ENCODE data around the gene TTC27. TPM values are rescaled to one million over a fixed set of nuclear protein-coding genes. Genes with fewer than 3 reads are reported as not detected.

Gene TTC27
- total RNA-seq, 2 experiments from 2014 or later = 14.9 to 20.9 TPM

DNA sequence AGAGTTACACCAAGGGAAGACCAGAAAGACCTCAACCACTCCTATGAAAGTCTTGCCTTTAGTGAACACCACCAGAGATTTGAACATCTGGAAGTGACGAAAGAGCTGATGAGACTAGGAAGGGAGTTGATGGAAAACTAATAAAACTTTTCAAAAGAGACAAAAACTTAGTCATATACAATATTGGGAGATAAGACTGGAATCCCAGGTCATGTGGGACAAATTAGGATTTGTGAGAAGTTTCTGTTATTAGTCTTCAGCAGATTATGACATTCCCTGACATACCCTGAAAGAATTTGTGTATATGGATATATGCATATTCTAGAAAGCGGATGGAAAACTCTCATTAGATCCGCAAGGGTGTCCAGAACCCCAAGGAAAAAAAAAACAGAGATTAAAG is 173.9 kb downstream of the TTC27 start:
- DNase-seq = no peak
- ChIA-PET CTCF (no interaction called here), POLR2A (no interaction called here)
- H3K36me3 Mint-ChIP-seq (ENCODE audit: low read depth) = no peaks in the 10 kb centered on the region
- H3K4me1 Mint-ChIP-seq (ENCODE audit: low read depth) = no peaks in the 10 kb centered on the region
- no peak for ATAC-seq
- H3K27ac Mint-ChIP-seq = no peak overlapping the region
- no peaks in the 10 kb centered on the region for H3K27me3 Mint-ChIP-seq (ENCODE audit: low read depth)
- H3K4me3 Mint-ChIP-seq = no peak overlapping the region
- H3K9me3 Mint-ChIP-seq (ENCODE audit: insufficient read depth) = no peaks in the 10 kb centered on the region

DNA sequence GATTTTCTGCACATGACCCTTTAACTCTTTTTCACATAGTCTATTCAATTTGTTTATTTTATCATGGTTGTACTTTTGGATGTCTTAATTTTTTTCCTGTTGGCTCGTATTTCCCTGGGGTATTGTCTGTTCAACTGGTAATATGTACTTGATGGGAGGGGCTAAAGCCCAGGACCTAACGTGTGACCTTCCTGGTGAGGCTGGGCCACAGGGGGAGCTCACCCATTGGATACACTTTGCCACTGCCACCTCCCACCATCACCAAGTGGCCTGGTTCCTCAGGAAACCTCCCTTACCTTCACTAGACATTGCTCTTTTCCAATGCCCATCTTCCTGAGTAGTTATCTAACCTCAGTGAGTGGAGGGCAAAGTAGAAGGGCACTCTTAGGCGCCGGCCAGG is 175.0 kb downstream of the TTC27 start:
- DNase-seq (no peak), ATAC-seq (no peak)
- no peak overlapping the region for H3K4me3 Mint-ChIP-seq
- no peaks in the 10 kb centered on the region for H3K9me3 Mint-ChIP-seq (ENCODE audit: insufficient read depth)
- H3K4me1 Mint-ChIP-seq (ENCODE audit: low read depth) = no peaks in the 10 kb centered on the region
- POLR2A ChIA-PET = no interaction called here
- CTCF ChIA-PET = no interaction called here
- H3K36me3 Mint-ChIP-seq (ENCODE audit: low read depth) = no peaks in the 10 kb centered on the region
- H3K27me3 Mint-ChIP-seq (ENCODE audit: low read depth) = no peaks in the 10 kb centered on the region
- no peak overlapping the region for H3K27ac Mint-ChIP-seq

- POLR2A ChIA-PET = no interaction called here
- H3K4me1 Mint-ChIP-seq (ENCODE audit: low read depth) = no peaks in the 10 kb centered on the region
- ATAC-seq = no peak
- CTCF ChIA-PET = no interaction called here
- no peaks in the 10 kb centered on the region for H3K27me3 Mint-ChIP-seq (ENCODE audit: low read depth)
- H3K4me3 Mint-ChIP-seq = no peak overlapping the region
- no peak for DNase-seq
- H3K36me3 Mint-ChIP-seq (ENCODE audit: low read depth) = no peaks in the 10 kb centered on the region
- H3K27ac Mint-ChIP-seq = no peak overlapping the region
- no peaks in the 10 kb centered on the region for H3K9me3 Mint-ChIP-seq (ENCODE audit: insufficient read depth)
These were observed 176.4 kb downstream of the TTC27 start for GRCh38 chr2:32804205-32804604.

DNA sequence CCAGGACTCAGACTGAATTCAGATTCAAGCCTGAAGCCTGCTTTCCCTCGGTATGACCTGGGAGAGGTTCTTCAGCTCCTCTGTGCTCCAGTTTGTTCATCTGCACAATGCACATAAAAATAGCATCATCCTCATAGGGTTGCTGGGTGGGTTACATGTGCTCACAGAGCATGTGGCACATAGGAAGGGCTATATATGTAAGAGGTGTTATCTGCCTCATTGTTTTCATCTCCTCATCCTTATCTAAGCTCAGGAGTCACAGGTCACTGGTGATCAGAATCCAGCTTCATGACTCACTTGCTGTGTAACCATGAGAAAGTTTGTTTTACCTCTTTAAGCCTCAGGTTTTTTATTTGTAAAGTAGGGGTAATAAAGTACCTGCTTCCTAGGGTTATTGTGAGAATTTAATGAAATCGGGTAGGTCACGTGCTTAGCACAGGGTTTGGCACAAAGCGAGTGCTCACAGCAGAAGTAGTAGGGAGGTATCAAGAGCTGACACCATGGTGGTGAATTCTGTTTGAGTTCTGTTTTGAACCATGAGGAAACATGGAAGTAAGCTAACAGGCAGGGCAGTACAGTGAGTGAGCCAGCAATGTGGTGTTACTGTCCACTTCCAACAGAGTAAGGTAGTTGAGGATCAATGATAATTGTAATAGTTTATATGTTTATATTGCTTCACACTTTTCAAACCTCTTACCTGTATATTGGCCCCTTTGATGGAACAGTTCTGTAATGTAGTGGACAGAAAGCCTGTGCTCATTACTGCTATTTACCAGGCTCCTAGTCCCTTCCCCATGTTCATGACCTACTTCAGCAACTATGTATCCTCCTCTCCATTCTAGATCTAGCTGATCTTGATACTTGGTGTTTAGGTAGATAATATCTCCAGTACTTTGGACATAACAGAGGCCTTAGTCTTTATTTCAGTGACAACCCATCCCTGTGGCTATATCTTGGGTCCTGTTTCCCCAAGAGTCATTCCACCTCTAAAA is 177.6 kb downstream of the TTC27 start:
- Mint-ChIP-seq H3K9me3 (ENCODE audit: insufficient read depth) (no peaks in the 10 kb centered on the region), H3K27ac (no peak overlapping the region), H3K36me3 (ENCODE audit: low read depth) (no peaks in the 10 kb centered on the region), H3K27me3 (ENCODE audit: low read depth) (no peaks in the 10 kb centered on the region), H3K4me1 (ENCODE audit: low read depth) (no peaks in the 10 kb centered on the region), H3K4me3 (no peak overlapping the region)
- ChIA-PET POLR2A (no interaction called here), CTCF (no interaction called here)
- no peak for DNase-seq
- ATAC-seq = no peak

DNA sequence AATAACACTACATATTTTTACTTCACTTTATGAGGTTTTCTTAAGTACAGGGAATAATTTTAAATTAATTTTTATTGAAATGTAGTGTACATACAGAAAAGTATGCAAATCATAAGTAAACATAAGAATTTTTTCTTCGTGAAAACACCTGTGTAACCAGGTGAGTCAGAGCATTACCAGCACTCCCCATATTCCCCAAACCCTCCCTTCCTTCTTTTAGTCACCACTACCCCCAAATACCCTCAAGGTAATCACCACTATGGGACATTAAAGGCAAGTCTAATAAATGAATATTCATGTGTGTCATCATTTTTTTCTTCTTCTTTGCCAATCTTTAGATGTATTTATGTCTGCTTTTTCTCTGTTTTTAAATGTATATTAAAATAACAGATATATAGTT is 179.0 kb downstream of the TTC27 start:
- peaks cover 2% of the 10 kb centered on the region for H3K36me3 Mint-ChIP-seq (ENCODE audit: low read depth)
- H3K4me1 Mint-ChIP-seq (ENCODE audit: low read depth) = no peaks in the 10 kb centered on the region

GRCh38 chr2:32807662-32808061 is 179.8 kb downstream of the TTC27 start:
- Mint-ChIP-seq H3K27me3 (ENCODE audit: low read depth) (no peaks in the 10 kb centered on the region), H3K4me1 (ENCODE audit: low read depth) (no peaks in the 10 kb centered on the region), H3K4me3 (no peak overlapping the region), H3K9me3 (ENCODE audit: insufficient read depth) (no peaks in the 10 kb centered on the region), H3K27ac (no peak overlapping the region), H3K36me3 (ENCODE audit: low read depth) (peaks cover 4% of the 10 kb centered on the region)
- no peak for ATAC-seq
- CTCF ChIA-PET = no interaction called here
- no peak for DNase-seq
- POLR2A ChIA-PET = no interaction called here

More for the DNA sequence above, 179.0 kb downstream of the TTC27 start:
- no peaks in the 10 kb centered on the region for H3K9me3 Mint-ChIP-seq (ENCODE audit: insufficient read depth)
- H3K4me3 Mint-ChIP-seq = no peak overlapping the region
- ChIA-PET POLR2A (no interaction called here), CTCF (no interaction called here)
- no peak for DNase-seq
- no peak for ATAC-seq
- no peaks in the 10 kb centered on the region for H3K27me3 Mint-ChIP-seq (ENCODE audit: low read depth)
- no peak overlapping the region for H3K27ac Mint-ChIP-seq

- Mint-ChIP-seq H3K27me3 (ENCODE audit: low read depth) (no peaks in the 10 kb centered on the region), H3K4me1 (ENCODE audit: low read depth) (no peaks in the 10 kb centered on the region), H3K36me3 (ENCODE audit: low read depth) (peaks cover 6% of the 10 kb centered on the region), H3K4me3 (no peak overlapping the region), H3K27ac (no peak overlapping the region), H3K9me3 (ENCODE audit: insufficient read depth) (no peaks in the 10 kb centered on the region)
- ChIA-PET CTCF (no interaction called here), POLR2A (no interaction called here)
- ATAC-seq (no peak), DNase-seq (no peak)
These were observed 183.2 kb downstream of the TTC27 start for GRCh38 chr2:32810909-32811495.

DNA sequence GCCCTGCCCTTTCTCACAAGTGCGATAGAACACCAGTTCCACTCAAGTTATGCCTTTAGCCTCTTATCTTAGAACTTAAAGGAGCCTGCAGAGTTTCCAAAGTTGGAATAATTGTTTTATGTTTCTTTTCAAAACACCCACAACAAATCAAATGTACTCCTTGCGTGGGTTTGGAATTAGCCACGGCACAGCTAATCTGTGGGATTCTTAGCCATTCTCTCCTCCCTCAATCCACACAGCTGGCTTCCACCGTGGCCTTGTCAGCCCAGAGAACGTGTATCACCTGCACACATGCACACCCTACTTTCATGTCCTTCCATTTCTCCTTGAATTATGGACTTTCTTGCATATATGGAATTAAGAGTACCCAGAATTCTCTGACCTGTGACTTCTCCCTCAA is 183.8 kb downstream of the TTC27 start:
- Mint-ChIP-seq H3K36me3 (ENCODE audit: low read depth) (peaks cover 6% of the 10 kb centered on the region), H3K27me3 (ENCODE audit: low read depth) (no peaks in the 10 kb centered on the region), H3K27ac (no peak overlapping the region), H3K9me3 (ENCODE audit: insufficient read depth) (no peaks in the 10 kb centered on the region), H3K4me3 (no peak overlapping the region), H3K4me1 (ENCODE audit: low read depth) (no peaks in the 10 kb centered on the region)
- ChIA-PET CTCF (no interaction called here), POLR2A (no interaction called here)
- no peak for DNase-seq
- ATAC-seq = no peak

- POLR2A ChIA-PET = no interaction called here
- Mint-ChIP-seq H3K4me1 (ENCODE audit: low read depth) (no peaks in the 10 kb centered on the region), H3K4me3 (no peak overlapping the region), H3K27ac (no peak overlapping the region), H3K36me3 (ENCODE audit: low read depth) (peaks cover 6% of the 10 kb centered on the region), H3K27me3 (ENCODE audit: low read depth) (no peaks in the 10 kb centered on the region), H3K9me3 (ENCODE audit: insufficient read depth) (no peaks in the 10 kb centered on the region)
- CTCF ChIA-PET = no interaction called here
- ATAC-seq (no peak), DNase-seq (no peak)
These were observed 184.5 kb downstream of the TTC27 start for GRCh38 chr2:32812316-32812715.

GRCh38 chr2:32820088-32820487 is 192.2 kb downstream of the TTC27 start:
- no peak overlapping the region for H3K4me3 Mint-ChIP-seq
- DNase-seq (no peak), ATAC-seq (no peak)
- H3K4me1 Mint-ChIP-seq (ENCODE audit: low read depth) = no peaks in the 10 kb centered on the region
- H3K9me3 Mint-ChIP-seq (ENCODE audit: insufficient read depth) = no peaks in the 10 kb centered on the region
- H3K27ac Mint-ChIP-seq = no peak overlapping the region
- peaks cover 8% of the 10 kb centered on the region for H3K36me3 Mint-ChIP-seq (ENCODE audit: low read depth)
- no peaks in the 10 kb centered on the region for H3K27me3 Mint-ChIP-seq (ENCODE audit: low read depth)
- ChIA-PET POLR2A (no interaction called here), CTCF (no interaction called here)

GRCh38 chr2:32820701-32821100 is 192.9 kb downstream of the TTC27 start:
- Mint-ChIP-seq H3K4me3 (no peak overlapping the region), H3K4me1 (ENCODE audit: low read depth) (no peaks in the 10 kb centered on the region), H3K27me3 (ENCODE audit: low read depth) (no peaks in the 10 kb centered on the region), H3K36me3 (ENCODE audit: low read depth) (peaks cover 8% of the 10 kb centered on the region), H3K27ac (no peak overlapping the region), H3K9me3 (ENCODE audit: insufficient read depth) (no peaks in the 10 kb centered on the region)
- ChIA-PET CTCF (no interaction called here), POLR2A (no interaction called here)
- ATAC-seq (no peak), DNase-seq (no peak)

DNA sequence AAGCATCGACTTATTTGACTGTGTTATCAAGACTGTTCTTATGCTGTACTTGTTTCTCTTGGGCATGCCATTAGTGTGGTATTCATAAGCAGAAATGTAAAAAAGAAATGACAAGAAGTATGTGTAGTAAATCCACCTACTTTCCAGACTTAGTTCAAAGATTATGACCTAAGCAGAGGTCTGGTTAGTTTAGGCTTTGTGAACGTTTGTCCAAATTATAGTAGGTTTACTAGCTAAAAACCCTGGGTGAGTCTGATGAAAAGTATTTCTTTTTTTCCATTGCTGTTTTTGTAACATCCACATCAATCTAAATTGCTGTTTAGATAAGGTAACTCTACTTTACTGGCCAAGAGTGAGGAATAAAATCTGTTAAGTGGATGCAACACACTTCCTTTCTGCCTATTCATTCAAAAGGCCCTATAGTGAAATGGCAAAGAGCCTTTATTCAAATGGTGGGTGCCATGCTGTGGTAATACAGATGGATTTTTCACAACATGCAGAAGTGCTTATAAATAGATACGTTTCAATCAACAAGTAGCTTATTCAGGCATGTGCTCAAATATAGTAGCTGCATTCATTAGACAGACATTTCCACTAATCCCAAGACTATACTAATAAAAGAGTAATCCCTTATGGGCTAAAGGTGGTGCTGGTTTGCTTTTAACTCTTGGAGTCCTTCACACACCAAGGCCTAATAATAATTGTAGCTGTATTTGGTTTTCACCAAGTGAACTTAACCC is 196.4 kb downstream of the TTC27 start:
- Mint-ChIP-seq H3K4me3 (no peak overlapping the region), H3K9me3 (ENCODE audit: insufficient read depth) (no peaks in the 10 kb centered on the region), H3K4me1 (ENCODE audit: low read depth) (no peaks in the 10 kb centered on the region), H3K27ac (no peak overlapping the region), H3K27me3 (ENCODE audit: low read depth) (no peaks in the 10 kb centered on the region), H3K36me3 (ENCODE audit: low read depth) (peaks cover 8% of the 10 kb centered on the region)
- DNase-seq (no peak), ATAC-seq (no peak)
- ChIA-PET CTCF (interaction anchor here (1.0 kb wide), 1 partner anchor 8 kb away, joined by 3 read pairs; no protein-coding TSS in a partner anchor), POLR2A (no interaction called here)

Measured in activated CD8-positive, alpha-beta T cell treated with anti-CD3 and anti-CD28 coated beads, Interleukin-2, amount 10 ng/mL, durations not matched to agents 7 days and 5 days (primary cell).